Left ventricle myocardium inferior (tissue), 1 donor: Measurements from ENCODE around the gene GABBR2. TPM values are rescaled to one million over a fixed set of nuclear protein-coding genes. Genes with fewer than 3 reads are reported as not detected.

Experiments used
- DNase-seq: peaks from one replicate; pipeline ENCODE4 v3.0.0-alpha.2; 2020
- H3K27ac ChIP-seq: fragments of 200-600 bp; replicated peaks from 2 replicates; pipeline ENCODE4 v1.8.0; 2021
- H3K27me3 ChIP-seq: fragments of 200-600 bp; 2 replicates; pipeline ENCODE4 v1.8.0; 2021; ENCODE audit warnings: low read depth
- H3K36me3 ChIP-seq: fragments of 200-600 bp; 2 replicates; pipeline ENCODE4 v1.8.0; 2021
- H3K4me1 ChIP-seq: fragments of 200-600 bp; 2 replicates; pipeline ENCODE4 v1.8.0; 2021
- H3K4me3 ChIP-seq: fragments of 200-600 bp; 2 replicates; pipeline ENCODE4 v1.8.0; 2021; ENCODE audit warnings: mild to moderate bottlenecking, moderate library complexity
- H3K9me3 ChIP-seq: fragments of 200-600 bp; replicated peaks from 2 replicates; pipeline ENCODE4 v1.8.0; 2021
- CTCF ChIP-seq: fragments of 200-600 bp; IDR thresholded peaks from 2 replicates; pipeline ENCODE4 v1.8.0; 2021; ENCODE audit warnings: antibody characterized with exemption, mild to moderate bottlenecking, borderline replicate concordance
- intact Hi-C: fragments of 100-400 bp; cut with micrococcal nuclease; formaldehyde crosslinking; loops from one replicate; pipeline ENCODE4 v1.11.0; 2022
- total RNA-seq: library from RNA; stranded (reverse); fragmentation: NEBNext Ultra II Directional; extraction: Animal tissue kit (Norgen Biotek cat#: 25700); gene quantifications from one replicate; pipeline ENCODE4 v1.2.1, GENCODE V29; 2021
- donor health status: DM: no; HTN: yes; CAD: no; lungs with severe emphysema.

GABBR2 gene
- total RNA-seq, 1 donor from 2014 or later: 1.1 TPM

GRCh38 chr9:98678244-98678842 is 30.4 kb downstream of the GABBR2 start:
- peak; percentile 44 for TF ChIP-seq CTCF
- H3K9me3 ChIP-seq: peaks cover 16% of the 10 kb centered on the region
- peaks cover 44% of the 10 kb centered on the region for H3K27me3 ChIP-seq
- no peaks in the 10 kb centered on the region for H3K4me1 ChIP-seq
- no peaks in the 10 kb centered on the region for H3K36me3 ChIP-seq
- DNase-seq: no peak
- no peak overlapping the region for H3K4me3 ChIP-seq
- no peak overlapping the region for H3K27ac ChIP-seq
- intact Hi-C loops: no loop called here

GRCh38 chr9:98673681-98674080 is 35.1 kb downstream of the GABBR2 start:
- no peak overlapping the region for H3K4me3 ChIP-seq
- no peaks in the 10 kb centered on the region for H3K4me1 ChIP-seq
- H3K27me3 ChIP-seq: peaks cover 39% of the 10 kb centered on the region
- H3K36me3 ChIP-seq: no peaks in the 10 kb centered on the region
- H3K9me3 ChIP-seq: peaks cover 16% of the 10 kb centered on the region
- intact Hi-C loops: no loop called here
- H3K27ac ChIP-seq: no peak overlapping the region
- DNase-seq: no peak
- TF ChIP-seq CTCF: no peak

GRCh38 chr9:98667005-98667640 is 41.6 kb downstream of the GABBR2 start:
- intact Hi-C loops: no loop called here
- H3K36me3 ChIP-seq: no peaks in the 10 kb centered on the region
- no peak overlapping the region for H3K27ac ChIP-seq
- H3K9me3 ChIP-seq: no peaks in the 10 kb centered on the region
- no peak for TF ChIP-seq CTCF
- peaks cover 28% of the 10 kb centered on the region for H3K27me3 ChIP-seq
- no peak for DNase-seq
- H3K4me1 ChIP-seq: no peaks in the 10 kb centered on the region
- no peak overlapping the region for H3K4me3 ChIP-seq

- intact Hi-C loops: no loop called here
- no peak overlapping the region for H3K27ac ChIP-seq
- no peaks in the 10 kb centered on the region for H3K36me3 ChIP-seq
- H3K27me3 ChIP-seq: peaks cover 28% of the 10 kb centered on the region
- H3K4me3 ChIP-seq: no peak overlapping the region
- H3K4me1 ChIP-seq: no peaks in the 10 kb centered on the region
- DNase-seq: no peak
- no peaks in the 10 kb centered on the region for H3K9me3 ChIP-seq
- TF ChIP-seq CTCF: no peak
These were observed 43.2 kb downstream of the GABBR2 start for GRCh38 chr9:98665501-98665900.

- Histone ChIP-seq H3K9me3 (no peaks in the 10 kb centered on the region), H3K4me1 (no peaks in the 10 kb centered on the region), H3K27ac (no peak overlapping the region), H3K36me3 (no peaks in the 10 kb centered on the region), H3K27me3 (peaks cover 3% of the 10 kb centered on the region), H3K4me3 (no peak overlapping the region)
- DNase-seq: no peak
- TF ChIP-seq CTCF: no peak
- intact Hi-C loops: no loop called here
These were observed 48.2 kb downstream of the GABBR2 start for GRCh38 chr9:98660541-98660940.
